HG03108 (cell line): ENCODE data around the gene CNTN5.

Experiments
- ATAC-seq: cut with Tn5 transposase; IDR thresholded peaks from one replicate; pipeline ENCODE4 v1.9.1; 2021; ENCODE audit warnings: moderate library complexity; ENCODE audit not compliant: unreplicated experiment

Gene CNTN5

DNA sequence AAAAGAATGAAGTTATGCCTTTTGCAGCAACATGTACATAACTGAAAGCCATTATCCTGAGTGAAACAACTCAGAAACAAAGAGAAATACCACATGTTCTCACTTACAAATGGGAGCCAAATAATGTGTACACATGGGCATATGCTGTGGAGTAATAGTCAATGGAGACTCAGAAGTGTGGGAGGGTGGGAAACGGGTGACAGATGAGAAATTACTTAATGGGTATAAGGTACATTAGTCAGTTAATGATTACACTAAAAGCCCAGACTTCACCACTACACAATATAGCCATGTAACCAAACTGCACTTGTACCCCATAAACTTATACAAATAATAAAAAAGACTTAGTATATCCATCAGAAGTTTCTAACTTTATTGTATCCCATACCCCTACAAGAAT lies 992.3 kb downstream of the CNTN5 start:
- ATAC-seq, result no peak

DNA sequence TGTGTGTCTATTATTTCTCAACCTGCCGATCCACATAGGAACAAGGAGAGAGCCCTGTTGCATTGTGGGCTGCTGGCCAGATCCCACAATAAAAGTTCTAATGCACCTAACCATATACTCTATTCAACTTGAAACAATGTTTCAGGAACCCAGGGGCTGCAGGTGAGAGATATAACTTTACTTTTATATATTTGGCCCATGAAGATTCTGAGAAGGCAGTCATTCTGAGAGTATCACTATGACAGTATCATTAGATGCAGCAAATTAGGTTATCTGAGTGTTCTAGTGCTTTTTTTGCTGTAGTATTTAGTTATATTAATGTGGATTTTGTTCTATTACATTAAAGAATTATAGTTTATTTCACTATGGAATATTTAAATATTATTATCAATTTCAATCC lies 1011.2 kb downstream of the CNTN5 start:
- ATAC-seq, result no peak

DNA sequence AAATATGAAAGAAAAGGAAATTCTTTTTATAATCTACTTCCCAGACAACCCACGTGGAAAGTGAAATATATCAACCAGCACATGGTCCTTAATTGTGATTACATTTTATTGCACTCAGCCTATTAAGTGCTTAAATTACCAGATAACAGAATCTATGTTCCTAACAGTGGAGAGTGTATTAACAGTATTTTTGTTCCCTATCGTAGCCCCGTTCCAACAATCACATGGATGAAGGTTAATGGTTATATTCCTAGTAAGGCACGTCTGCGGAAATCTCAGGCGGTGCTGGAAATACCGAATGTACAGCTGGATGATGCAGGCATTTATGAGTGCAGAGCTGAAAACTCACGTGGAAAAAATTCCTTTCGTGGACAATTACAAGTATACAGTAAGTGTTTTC lies 1040.3 kb downstream of the CNTN5 start:
- ATAC-seq, result no peak

DNA sequence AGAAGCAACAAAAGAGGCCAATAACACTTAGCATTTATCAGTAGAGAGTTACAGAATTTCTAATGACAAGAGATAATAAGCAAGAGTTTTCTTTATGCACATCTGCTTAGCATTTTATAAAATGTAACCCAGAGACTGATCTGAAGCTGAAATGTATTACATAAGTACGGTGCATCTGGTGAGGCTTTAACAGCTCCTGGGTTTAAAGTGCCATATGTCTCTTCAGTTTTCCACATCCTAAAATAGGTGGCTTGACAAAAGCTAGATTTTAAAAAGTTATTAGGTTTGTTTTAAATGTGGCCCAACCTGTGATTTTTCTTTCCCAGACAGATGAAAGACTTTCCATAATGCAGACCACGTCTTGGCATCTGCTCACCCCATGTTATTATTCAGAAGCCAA lies 1045.7 kb downstream of the CNTN5 start:
- no peak for ATAC-seq

DNA sequence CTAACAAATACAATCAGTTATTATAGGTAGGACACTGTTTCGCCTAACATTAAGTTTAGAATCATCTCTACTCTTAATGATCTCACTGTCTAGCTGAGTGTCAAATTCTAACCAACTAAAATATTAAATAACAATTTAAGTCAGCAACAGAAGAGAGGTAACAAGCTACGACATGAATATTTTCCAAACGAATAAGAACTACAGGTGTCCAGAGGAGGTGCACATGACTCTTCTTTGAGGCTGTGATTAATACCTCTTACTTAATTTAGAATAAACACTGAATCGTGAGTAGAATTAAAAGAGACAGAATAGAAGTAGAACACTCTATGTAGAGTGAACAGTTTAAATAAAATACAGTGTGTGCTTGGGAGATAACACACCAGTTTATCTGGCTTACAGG lies 1047.4 kb downstream of the CNTN5 start:
- ATAC-seq, result no peak

DNA sequence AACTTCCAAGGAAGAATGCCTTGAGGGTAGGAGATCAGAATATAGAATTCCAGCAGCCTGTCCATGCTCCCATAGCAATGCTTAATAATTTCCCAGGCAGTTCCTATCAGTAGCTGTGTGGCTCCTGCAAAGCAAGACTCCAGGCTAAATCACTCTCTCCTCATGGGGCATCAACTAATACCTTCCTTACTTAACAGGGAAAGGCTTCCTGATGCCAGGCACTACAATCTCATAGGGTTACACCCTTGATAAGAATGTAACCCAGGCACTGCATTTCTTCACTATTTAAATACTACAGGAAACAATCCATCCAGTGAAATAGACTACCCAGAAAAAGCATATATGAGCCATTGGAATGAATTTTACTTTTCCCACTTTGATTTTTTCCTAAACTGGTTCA lies 1051.4 kb downstream of the CNTN5 start:
- no peak for ATAC-seq

DNA sequence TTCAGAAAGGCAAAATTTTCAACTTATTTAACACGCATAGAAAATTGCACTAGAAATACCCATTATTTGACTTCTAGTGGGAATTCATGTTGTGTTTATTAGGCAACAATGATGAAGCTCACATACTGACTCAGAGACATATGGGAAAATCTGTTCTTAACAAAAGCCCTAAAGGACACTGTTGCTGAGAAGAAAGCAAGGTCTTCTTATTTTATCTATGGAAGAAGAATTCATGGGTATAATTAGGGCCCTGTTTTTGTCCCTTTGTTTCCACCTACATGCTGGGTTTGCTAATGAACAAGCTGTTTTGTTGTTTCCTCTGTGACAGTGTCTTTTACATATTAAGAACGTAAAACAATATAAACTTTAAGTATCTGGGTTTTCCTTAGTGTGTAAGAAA lies 1059.6 kb downstream of the CNTN5 start:
- ATAC-seq, result no peak

DNA sequence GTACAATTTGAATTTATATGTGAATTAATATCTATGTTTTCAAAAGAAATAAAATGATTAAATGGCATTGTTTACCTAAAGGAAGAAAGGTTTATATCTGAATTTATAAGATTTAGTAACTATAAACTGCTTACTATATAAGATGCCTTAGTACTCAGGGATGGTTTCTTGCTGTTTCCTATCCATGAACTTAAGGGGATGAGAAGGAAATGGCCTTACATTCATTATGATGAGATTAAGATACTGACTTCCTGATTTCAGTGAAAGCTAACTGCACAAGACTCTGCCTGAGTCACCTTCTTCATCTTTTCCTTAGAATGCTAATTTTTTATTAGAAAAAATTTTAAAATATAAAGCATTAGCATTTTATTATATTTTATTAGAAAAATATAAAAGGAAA lies 1060.1 kb downstream of the CNTN5 start:
- no peak for ATAC-seq

DNA sequence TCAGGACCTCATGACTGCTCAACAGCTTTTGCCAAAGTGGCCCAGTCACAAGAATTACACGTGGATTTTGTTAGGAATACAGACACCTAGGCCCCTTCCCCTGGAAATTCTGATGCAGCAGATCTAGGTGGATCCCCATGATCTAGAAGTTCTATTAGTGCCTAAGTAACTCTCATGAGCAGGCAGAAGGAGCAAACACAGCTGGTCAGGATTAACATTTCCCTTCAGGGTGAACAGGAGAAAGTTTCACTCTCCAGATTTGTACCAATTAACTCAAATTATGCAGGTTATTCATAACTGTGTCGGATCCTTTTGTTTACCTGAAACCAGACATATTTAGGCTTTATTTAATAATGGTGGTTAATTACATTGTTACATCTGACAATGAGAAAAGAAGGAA lies 1072.9 kb downstream of the CNTN5 start:
- no peak for ATAC-seq

DNA sequence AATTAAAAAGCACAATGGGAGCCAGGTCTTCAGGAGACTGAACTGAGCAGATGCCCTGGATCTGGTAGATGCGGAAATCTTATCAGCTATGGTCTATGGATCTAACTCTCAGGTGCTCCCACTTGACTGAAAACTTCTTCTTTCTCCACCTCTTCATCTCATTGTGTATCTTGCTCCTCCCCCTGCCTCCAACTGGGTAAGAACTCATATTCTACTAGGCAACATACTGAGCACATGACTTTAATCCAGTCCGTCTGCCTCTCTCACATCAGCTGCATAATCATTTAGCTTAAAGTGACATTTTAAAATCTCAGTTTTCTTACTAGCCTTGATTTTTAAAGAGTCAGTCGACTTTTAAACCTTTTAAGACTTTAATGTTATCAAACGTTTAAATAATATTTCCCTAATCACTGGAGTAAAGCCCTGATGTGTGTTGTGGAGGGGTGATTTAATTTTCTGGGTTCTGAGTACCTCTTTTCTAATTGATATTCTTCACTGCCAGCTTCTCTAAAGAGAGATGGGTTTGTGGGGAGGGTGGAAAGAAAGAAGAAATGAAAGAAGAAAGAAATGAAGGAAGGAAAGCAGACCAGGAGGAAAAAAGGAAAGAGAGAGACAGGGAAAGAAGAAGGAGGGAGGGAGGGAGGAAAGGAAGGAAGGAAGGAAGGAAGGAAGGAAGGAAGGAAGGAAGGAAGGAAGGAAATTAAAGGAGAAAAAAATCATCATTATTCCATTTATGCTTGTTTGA lies 1073.5 kb downstream of the CNTN5 start:
- ATAC-seq, result no peak

DNA sequence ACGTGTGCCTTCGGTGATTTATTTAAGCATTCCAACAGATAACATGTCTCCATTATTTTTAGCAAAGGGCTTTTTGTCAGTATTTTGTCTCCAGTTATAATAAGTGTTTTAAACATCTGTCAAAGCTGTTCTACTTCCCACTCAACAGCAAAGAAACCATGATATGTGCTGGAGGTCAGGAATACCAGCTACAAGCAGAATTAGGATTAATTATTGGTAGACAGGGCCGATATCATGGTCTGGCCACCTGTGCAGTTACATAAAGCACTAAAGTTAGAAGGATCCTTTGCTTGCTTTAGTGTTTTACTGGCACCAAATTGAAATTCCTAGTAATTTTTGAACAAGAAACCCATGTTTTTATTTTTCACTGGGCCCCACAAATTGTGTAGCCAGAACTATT lies 1075.1 kb downstream of the CNTN5 start:
- ATAC-seq, result no peak

DNA sequence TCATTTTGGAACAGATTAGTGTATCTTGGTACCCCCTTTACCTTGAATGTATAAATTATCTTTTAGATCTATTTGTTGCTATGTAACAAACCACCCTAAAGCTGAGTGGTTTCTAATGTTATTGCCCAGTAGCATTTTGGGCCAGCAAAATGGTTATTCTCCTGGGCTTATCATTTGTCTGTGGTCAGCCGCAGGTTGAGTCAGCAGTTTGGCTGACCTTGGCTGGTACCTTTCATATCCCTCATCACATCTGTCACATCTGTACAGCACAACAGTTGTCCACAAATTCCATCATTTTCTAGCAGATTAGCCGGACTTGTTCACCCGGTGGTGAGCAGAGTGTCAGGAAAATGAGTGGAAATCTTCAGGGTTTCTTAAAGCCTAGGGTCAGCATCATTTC lies 1077.8 kb downstream of the CNTN5 start:
- no peak for ATAC-seq

DNA sequence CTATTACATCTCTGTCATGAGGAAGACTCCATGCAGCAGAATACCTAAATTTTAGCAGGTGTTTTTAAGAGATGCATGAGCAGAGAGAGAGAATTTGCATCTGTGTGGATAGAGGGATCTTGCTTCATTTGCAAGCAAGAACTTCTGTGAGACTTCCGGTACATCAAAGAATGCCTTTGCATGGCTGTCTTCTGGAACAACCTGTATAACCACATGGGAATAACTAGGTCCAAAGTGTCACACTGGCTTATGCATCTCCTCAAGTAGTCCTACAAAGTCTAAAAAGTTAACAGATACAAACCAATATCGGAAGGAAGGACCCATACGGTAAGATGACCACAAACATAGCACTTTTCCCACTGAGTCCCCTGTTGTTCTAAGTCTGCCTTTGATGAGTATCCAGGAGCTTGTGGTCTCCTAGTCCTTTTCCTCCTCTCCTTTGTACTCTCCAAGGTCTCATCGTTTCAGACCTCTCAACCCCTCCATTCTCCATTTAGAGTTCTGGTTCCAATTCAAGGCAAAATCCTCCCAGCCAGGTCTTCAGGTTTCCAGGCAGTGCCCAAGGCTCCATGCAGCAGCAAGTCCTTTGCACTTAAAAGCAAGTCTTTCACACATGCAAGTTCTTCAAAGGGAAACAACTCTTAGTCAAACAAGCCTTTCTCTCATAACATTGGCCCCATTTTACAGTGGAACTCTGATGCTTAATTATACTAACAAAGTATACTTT lies 1084.7 kb downstream of the CNTN5 start:
- no peak for ATAC-seq

DNA sequence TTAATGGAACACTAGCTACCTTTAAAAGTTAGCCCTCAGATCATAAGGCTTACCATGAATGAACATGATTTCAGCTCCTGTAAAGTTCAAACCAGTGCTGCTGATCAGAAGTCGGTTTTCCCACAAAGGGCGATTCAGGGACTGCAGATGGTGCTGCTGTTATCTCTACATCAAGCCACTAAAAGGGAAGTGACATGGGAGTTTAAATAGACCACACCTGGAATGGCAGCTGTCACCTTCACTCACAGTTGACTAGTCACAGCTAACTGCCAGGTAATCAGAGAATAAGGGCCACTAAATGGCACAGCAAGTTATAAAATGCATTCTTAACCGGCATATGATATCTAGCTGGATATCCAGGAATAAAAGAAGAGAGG lies 1085.2 kb downstream of the CNTN5 start:
- ATAC-seq, result no peak

DNA sequence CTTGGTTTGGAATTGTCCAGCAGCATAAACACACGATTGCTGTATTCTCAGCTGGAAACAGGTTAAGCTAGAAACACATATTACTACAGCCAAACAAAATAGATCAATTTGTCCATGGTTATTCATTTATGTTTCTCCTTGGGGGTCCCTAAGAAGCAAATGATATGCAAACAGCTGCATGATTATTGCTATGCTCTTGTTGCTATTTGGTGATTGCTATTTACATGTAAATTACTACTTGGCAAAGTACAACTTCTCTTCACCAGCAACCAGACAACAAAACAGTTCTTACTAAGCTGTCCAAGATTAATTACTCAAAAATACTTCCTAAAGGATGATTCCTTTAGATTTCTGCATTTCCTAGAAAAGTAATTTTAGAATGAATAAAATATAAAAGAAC lies 1098.4 kb downstream of the CNTN5 start:
- no peak for ATAC-seq

DNA sequence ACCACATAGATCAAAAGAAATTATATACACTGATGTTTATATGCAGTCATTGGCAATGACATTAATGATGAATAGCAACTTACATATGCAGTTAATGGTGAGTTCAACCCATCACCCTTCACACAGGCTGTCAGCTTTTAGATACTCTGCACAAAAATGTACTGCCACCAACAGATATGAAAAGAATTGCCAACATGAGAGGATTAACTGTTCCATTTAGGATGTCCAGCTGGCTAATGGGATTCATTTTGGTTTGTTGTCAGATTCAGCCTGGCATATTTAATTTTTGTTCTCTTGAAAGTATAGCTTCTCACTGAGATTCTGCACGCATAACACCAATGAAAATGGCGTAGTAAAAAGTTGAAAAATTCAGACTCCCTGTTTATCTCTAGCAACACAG lies 1112.4 kb downstream of the CNTN5 start:
- no peak for ATAC-seq

DNA sequence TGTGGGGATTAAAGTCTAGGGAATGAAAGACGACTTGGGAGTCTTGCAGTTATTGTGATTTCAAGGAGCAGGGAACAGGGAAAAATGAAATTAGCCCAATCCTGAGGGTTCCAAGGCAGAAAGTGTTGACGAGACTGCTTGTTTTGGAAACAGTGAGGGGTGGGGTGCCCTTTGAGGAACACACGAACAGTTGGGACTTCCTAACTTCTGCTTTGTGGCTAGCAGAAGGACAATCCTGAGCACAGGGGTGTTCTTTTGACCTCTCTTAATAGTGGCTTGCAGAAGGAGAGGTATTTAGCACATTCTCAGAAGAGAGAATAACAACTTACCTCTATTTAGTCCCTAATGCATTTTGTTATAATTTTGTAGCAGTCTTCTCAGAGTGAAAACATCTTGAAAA lies 1120.5 kb downstream of the CNTN5 start:
- no peak for ATAC-seq

DNA sequence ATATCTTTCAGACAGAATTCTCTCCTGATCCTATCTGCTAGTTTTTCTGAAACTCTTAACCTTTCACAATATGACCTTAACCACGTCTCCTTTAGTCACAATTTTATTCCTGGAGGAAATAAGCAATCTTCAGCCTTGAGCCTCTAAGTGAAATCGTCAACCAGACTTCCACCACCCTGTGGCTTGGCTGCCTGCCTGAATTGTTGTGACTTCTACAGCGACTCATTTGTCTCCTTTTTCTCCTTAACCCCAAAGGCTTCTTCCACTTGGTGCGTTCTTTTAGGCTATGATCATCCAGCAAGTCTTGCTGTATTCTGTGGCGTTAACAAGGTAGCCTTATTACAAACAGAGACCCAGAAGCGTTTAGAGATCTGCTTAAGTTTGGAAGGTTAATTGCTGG lies 1131.2 kb downstream of the CNTN5 start:
- no peak for ATAC-seq

DNA sequence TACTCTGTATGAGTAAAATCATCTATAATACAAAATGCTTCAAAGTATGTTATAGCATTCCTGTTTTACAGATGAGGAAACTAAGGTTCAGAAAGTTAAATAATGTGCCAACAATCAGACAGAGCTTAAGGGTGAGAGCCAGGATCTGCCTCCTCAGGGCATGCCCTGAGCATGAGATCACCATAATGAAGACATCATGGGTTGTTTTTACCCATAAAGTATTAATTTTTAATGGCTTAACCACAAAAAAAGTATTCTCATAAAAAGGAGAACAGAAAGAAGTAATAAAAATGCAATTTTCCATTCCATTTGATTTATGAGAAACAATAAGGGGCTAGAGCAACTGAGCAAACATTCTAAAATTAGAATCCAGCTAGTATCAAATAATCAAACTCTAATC lies 1132.0 kb downstream of the CNTN5 start:
- ATAC-seq, result no peak

DNA sequence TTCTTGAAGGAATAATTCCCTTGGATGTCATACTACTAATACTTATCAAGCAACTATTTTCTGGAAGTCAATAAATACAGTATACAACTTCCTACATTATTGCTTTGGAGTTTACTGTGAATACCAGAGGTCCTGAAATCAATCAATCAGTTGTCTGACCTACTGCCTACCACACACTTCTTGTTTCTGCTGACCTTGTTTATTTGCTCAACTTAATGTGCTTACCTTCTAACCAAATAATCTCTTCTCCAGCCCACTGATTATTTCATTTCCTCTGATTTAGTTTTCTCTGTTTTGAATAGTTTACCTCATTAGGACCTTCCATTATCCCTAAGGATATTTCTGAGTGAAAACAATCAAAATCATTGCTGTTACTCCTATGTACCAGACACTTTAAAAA lies 1142.7 kb downstream of the CNTN5 start:
- ATAC-seq, result no peak

DNA sequence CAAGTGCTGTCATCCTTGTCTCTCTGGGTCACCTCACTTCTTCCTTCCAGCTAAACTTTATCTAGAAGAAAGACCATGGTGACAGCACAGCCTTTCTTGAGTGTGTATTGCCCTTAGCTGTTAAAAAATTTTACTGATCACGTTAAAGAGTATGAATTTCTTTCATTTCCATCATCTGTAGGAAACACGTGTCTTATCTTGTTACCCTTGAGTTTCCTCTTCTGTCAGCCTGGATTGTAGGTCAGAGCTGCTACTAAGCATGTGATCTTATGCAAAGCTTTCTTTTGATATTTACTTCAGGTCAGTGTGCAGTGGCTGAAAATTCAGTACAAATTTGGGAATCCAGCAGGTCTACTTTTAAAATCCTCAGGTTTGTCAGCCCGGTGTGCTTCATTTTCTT lies 1154.1 kb downstream of the CNTN5 start:
- ATAC-seq, result no peak

DNA sequence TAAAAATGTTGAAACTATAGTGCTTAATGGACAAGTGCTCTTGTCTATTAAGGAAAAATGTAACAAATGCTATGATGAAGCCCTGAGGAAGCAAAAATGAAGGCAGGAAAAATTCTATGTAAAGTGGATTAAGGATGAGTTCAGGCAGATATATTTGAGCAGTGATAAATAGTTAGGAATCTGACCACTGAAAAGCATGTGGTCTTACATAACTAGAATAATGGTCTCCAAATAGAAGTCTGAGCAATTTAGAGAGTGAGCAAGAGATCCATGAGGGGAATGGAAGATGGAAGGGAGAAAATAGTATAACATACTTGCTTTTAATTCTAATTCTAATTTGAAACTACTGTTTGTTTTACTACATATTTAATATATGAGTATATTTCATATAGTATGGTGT lies 1155.7 kb downstream of the CNTN5 start:
- no peak for ATAC-seq

DNA sequence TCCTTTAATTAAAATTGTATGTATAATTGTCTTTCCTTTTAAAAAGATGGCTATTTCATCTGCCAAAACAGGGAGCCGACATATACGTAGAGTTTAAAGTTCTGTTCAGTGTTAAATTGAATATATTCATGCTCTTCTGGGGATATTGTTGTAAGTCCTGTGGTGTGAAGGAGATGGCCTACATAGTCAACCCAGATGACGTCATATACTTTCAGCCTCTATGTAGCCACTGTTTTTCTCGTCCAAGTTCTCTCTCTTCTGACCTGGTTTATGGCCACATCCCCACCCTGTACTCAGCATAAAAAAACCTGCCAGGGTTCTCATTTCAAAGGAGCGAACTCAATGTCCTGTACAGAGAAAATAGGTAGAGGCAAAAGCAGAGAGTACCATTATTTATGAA lies 1156.9 kb downstream of the CNTN5 start:
- no peak for ATAC-seq
